Measurements from ENCODE around the gene LMO2.

The LMO2 gene

GRCh38 chr11:33906484-33907186, 14.8 kb upstream of the LMO2 start:
- DNase-seq (ENCODE audit: low spot score) = no peak
- TF ChIP-seq CTCF (IDR thresholded peaks at IDR 0.05; ENCODE audit: extremely low read depth, missing control alignments) = no peak

- no peak for DNase-seq (ENCODE audit: low spot score)
- no peak for TF ChIP-seq CTCF (IDR thresholded peaks at IDR 0.05; ENCODE audit: extremely low read depth, missing control alignments)
Measured at GRCh38 chr11:33904102-33904501, 12.2 kb upstream of the LMO2 start.

- TF ChIP-seq CTCF (IDR thresholded peaks at IDR 0.05; ENCODE audit: extremely low read depth, missing control alignments) = no peak
- DNase-seq (ENCODE audit: low spot score) = no peak
Measured at GRCh38 chr11:33900159-33900840, 8.4 kb upstream of the LMO2 start.

GRCh38 chr11:33899400-33900037, 7.6 kb upstream of the LMO2 start:
- no peak for DNase-seq (ENCODE audit: low spot score)
- TF ChIP-seq CTCF (IDR thresholded peaks at IDR 0.05; ENCODE audit: extremely low read depth, missing control alignments) = no peak

- no peak for DNase-seq (ENCODE audit: low spot score)
- TF ChIP-seq CTCF (IDR thresholded peaks at IDR 0.05; ENCODE audit: extremely low read depth, missing control alignments) = no peak
Measured at GRCh38 chr11:33898957-33899356, 7.1 kb upstream of the LMO2 start.

GRCh38 chr11:33897761-33898375, 6.0 kb upstream of the LMO2 start:
- no peak for DNase-seq (ENCODE audit: low spot score)
- no peak for TF ChIP-seq CTCF (IDR thresholded peaks at IDR 0.05; ENCODE audit: extremely low read depth, missing control alignments)

GRCh38 chr11:33896911-33897310, 5.0 kb upstream of the LMO2 start:
- no peak for DNase-seq (ENCODE audit: low spot score)
- no peak for TF ChIP-seq CTCF (IDR thresholded peaks at IDR 0.05; ENCODE audit: extremely low read depth, missing control alignments)

Data from GM20000 (cell line).